Measurements from ENCODE around the gene YPEL2. TPM values are rescaled to one million over a fixed set of nuclear protein-coding genes. Genes with fewer than 3 reads are reported as not detected.
A peak's percentile ranks its signal among the peaks of the same experiment; 100 is the strongest.

The YPEL2 gene
- total RNA-seq, 1 donor = 7.8 TPM

DNA sequence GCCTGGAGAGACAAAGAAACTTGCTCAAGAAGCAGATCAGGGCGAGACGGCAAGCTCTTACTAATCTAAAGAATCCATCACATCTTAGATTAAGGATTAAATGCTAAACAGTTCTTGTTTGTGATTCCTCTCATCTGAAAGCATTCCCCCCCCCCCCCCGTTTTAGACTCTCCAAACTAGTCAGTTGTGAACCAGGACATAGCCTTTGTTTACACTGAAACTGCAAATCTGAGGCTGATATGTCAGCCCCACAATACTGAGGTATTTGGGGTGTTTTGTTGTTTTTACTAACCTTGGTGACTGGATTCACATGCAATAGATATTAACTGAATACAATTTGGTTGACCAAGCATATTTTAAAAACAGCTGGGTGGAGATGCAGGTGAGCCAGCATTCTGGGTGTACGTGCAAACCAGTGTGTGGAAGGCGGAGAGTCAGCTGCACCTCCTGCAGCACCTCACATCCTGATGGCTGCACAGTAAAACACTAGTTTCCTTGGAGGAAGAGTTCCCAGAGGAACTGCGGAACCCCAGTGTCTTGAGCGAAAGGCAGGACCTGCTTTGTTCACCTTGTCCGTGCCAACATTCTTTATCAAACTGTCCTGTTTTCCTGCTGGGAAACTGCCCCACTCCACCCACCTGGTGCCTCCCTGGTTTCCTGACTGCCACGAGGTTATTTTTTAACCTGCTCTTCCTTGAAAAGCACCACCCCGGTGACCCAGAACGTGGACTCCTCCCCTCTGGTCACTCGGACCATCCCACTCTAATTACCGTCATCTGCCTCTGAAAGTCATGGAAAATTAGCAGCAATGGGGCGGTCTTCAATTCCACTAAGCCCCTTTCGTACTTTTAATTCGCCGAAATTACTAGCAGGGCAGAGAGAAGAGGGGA lies 1.2 kb upstream of the YPEL2 start:
- DNase-seq (ENCODE audit: low read depth) = peak; percentile 27
- TF ChIP-seq, protein P1, sequence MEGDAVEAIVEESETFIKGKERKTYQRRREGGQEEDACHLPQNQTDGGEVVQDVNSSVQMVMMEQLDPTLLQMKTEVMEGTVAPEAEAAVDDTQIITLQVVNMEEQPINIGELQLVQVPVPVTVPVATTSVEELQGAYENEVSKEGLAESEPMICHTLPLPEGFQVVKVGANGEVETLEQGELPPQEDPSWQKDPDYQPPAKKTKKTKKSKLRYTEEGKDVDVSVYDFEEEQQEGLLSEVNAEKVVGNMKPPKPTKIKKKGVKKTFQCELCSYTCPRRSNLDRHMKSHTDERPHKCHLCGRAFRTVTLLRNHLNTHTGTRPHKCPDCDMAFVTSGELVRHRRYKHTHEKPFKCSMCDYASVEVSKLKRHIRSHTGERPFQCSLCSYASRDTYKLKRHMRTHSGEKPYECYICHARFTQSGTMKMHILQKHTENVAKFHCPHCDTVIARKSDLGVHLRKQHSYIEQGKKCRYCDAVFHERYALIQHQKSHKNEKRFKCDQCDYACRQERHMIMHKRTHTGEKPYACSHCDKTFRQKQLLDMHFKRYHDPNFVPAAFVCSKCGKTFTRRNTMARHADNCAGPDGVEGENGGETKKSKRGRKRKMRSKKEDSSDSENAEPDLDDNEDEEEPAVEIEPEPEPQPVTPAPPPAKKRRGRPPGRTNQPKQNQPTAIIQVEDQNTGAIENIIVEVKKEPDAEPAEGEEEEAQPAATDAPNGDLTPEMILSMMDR (IDR thresholded peaks at IDR 0.05; ENCODE audit: insufficient read depth, low read depth, low read length) = no peak
- no peak overlapping the region for H3K4me3 ChIP-seq (ENCODE audit: low read depth, low read length)

DNA sequence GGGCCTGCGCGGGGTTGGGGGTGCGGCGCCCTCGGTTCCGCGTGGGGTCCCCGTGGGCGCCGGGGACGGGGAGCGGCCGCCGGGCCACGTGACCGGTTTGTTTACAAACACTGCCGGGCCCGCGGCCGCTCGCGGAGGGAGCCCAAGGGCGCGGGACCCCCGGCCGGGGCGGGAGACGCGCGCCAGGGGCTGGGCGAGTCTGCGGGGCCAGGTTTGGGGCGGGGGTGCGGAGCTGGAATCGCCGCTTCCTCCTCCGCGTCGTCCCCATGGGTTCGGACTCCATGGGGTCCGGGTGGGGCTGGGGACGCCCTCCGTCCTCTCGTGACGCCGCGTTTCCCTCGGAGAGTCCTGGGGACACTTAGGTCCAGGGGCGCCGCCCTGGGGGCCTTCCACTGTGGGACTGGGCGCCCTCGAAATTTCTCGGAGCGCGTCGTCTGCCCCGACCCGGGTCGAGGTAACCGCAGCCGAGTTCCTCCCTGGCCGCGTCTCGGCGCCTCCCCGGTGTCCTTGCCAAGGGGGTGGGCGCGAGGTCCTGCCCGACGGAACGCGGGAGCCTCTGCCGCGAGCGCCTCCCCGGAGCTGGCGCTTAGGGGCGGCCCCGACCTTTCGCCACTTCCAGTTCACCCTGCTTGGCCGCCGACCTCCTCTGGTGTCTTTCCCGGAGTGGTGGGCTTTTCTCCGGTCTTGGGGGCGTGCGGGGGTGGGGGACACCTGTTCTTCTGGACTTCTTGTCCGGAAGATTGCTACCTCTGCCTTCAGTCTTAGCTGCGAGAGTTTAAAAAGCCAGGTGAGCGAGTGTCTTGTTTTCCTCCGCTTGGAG lies 684 bp downstream of the YPEL2 start:
- TF ChIP-seq, protein P1 (IDR thresholded peaks at IDR 0.05; ENCODE audit: insufficient read depth, low read depth, low read length) = no peak
- peak; percentile 27 for DNase-seq (ENCODE audit: low read depth)
- peak overlapping the region; percentile 88 for H3K4me3 ChIP-seq (ENCODE audit: low read depth, low read length)

DNA sequence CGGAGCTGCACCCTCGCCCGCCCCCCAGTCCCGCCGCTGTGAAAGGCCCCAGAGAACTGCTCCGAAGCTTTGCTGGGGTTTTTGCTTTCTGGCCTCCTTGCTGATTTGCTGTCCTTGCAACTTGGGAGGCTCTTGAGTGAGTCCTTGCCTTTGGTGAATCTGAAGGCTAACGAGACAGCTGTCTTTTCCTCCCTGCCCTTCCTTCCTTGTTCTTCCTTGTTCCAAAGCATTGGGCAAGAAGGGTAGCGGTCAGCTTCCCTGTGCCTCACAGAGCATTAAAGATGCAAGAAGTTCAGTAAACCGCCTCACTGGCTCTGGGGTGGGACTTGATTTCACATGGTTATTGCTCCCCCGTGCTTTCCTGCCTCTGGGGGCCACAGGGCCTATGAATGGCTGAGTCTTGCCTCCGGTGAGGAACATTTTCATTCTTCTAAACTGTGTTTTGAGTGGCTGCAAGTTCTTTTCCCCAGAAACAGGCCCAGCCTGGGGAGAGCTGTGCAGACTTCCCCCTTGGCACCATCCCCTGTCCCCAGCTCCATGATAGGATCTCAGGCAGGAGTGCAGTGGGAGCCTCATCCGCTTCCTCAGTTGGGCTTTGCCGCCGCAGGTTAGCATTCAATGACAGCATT lies 1.4 kb downstream of the YPEL2 start:
- H3K4me3 ChIP-seq (ENCODE audit: low read depth, low read length) = peak overlapping the region; percentile 88
- DNase-seq (ENCODE audit: low read depth) = peak; percentile 58
- TF ChIP-seq, protein P1 (IDR thresholded peaks at IDR 0.05; ENCODE audit: insufficient read depth, low read depth, low read length) = no peak

DNA sequence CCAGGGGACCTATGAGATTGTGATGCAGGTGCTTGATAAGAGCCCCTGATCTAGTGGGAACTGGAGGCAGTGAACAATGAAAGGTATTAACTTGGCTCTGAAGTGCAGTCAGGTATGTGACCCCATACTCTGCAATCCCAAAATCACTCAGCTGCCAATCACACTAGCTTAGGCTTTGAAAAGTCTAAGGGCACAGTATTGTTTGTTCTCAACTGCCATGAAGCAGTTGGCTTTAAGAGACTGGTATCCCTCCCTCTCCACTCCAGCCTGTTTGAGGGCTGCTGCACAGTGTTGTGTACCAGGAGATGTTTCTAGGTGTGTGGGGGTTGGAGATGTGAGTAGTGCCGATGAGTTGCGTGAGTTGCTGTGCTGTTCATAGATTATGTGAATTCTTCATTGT lies 2.4 kb downstream of the YPEL2 start:
- DNase-seq (ENCODE audit: low read depth) = no peak
- no peak overlapping the region for H3K4me3 ChIP-seq (ENCODE audit: low read depth, low read length)
- TF ChIP-seq, protein P1 (IDR thresholded peaks at IDR 0.05; ENCODE audit: insufficient read depth, low read depth, low read length) = no peak

DNA sequence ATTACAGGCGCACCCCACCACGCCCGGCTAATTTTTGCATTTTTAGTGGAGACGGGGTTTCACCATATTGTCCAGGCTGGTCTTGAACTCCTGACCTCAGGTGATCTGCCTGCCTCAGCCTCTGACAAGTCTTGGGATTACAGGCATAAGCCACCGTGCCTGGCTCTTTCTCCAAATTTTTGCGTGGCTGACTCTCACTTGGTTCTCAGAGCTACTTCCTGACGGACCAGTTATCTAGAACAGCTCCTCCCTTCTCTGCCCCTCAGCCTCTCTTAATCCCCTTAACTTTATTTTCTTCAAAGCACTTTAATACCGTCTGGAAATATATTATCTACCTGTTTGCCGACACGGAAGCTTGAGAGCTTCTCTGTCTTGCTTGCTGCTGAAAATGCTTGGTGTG lies 4.2 kb downstream of the YPEL2 start:
- DNase-seq (ENCODE audit: low read depth) = no peak
- no peak overlapping the region for H3K4me3 ChIP-seq (ENCODE audit: low read depth, low read length)
- TF ChIP-seq, protein P1 (IDR thresholded peaks at IDR 0.05; ENCODE audit: insufficient read depth, low read depth, low read length) = no peak

DNA sequence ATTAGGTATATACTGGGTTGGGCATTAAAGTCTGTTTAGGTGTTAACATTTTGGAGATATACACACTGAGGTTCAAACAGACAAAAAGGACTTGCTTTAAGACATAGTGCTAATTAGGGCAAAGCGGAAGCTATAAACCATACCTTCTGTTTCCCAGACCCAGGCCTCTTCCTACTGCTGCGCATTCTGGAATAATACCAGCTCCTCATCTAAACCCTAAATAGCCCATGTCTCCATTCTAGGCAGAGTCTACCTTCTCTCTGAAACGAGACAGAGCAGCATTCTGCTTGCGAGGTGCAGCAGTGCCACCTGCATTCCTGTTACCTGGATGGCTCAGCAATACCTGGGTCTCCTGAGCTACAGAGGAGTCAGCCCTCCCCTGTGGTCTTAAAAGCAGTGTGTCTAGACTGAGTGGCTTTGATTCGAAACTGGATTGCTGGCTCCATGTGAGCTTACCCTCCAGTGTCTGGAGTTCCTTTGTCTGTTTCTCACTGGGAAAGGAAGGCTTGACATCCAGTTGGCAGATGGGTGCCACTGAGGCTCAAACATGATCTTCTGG lies 6.4 kb downstream of the YPEL2 start:
- TF ChIP-seq, protein P1 (IDR thresholded peaks at IDR 0.05; ENCODE audit: insufficient read depth, low read depth, low read length) = no peak
- no peak overlapping the region for H3K4me3 ChIP-seq (ENCODE audit: low read depth, low read length)
- DNase-seq (ENCODE audit: low read depth) = no peak

Measured in fibroblast of villous mesenchyme (primary cell).